ENCODE data around the gene TIAM1.

TIAM1 gene

GRCh38 chr21:31331231-31331630 is 12.8 kb downstream of the TIAM1 start:
- no peak for DNase-seq

- no peak for DNase-seq
Measured at GRCh38 chr21:31330144-31330483, 13.9 kb downstream of the TIAM1 start.

- no peak for DNase-seq
Measured at GRCh38 chr21:31329456-31330143, 14.5 kb downstream of the TIAM1 start.

GRCh38 chr21:31326522-31327242 is 17.4 kb downstream of the TIAM1 start:
- no peak for DNase-seq

- DNase-seq = no peak
Measured at GRCh38 chr21:31318971-31319370, 25.1 kb downstream of the TIAM1 start.

GRCh38 chr21:31317688-31318087 is 26.4 kb downstream of the TIAM1 start:
- no peak for DNase-seq

- DNase-seq = no peak
Measured at GRCh38 chr21:31316488-31317169, 27.4 kb downstream of the TIAM1 start.

- no peak for DNase-seq
Measured at GRCh38 chr21:31316072-31316471, 28.0 kb downstream of the TIAM1 start.

- no peak for DNase-seq
Measured at GRCh38 chr21:31310750-31311149, 33.3 kb downstream of the TIAM1 start.

- DNase-seq = no peak
Measured at GRCh38 chr21:31308584-31308983, 35.5 kb downstream of the TIAM1 start.

- no peak for DNase-seq
Measured at GRCh38 chr21:31305888-31306287, 38.2 kb downstream of the TIAM1 start.

GRCh38 chr21:31299291-31300147 is 44.5 kb downstream of the TIAM1 start:
- DNase-seq = no peak

GRCh38 chr21:31298618-31299269 is 45.3 kb downstream of the TIAM1 start:
- DNase-seq = no peak

- DNase-seq = no peak
Measured at GRCh38 chr21:31297806-31298205, 46.3 kb downstream of the TIAM1 start.

GRCh38 chr21:31295676-31296075 is 48.4 kb downstream of the TIAM1 start:
- DNase-seq = no peak

GRCh38 chr21:31294691-31295090 is 49.4 kb downstream of the TIAM1 start:
- no peak for DNase-seq

- DNase-seq = no peak
Measured at GRCh38 chr21:31293986-31294385, 50.1 kb downstream of the TIAM1 start.

- no peak for DNase-seq
Measured at GRCh38 chr21:31290765-31291164, 53.3 kb downstream of the TIAM1 start.

GRCh38 chr21:31289702-31290101 is 54.4 kb downstream of the TIAM1 start:
- DNase-seq = no peak

- DNase-seq = no peak
Measured at GRCh38 chr21:31288191-31288590, 55.9 kb downstream of the TIAM1 start.

GRCh38 chr21:31287201-31287600 is 56.9 kb downstream of the TIAM1 start:
- DNase-seq = no peak

GRCh38 chr21:31286621-31287020 is 57.4 kb downstream of the TIAM1 start:
- no peak for DNase-seq
